Measurements from ENCODE around the gene KCNQ1OT1. TPM values are rescaled to one million over a fixed set of nuclear protein-coding genes. Genes with fewer than 3 reads are reported as not detected.

Gene KCNQ1OT1
- total and polyA plus RNA-seq, 2 of the 4 experiments (the other 2 are of a cell fraction), result 0.14 to 2.0 TPM

DNA sequence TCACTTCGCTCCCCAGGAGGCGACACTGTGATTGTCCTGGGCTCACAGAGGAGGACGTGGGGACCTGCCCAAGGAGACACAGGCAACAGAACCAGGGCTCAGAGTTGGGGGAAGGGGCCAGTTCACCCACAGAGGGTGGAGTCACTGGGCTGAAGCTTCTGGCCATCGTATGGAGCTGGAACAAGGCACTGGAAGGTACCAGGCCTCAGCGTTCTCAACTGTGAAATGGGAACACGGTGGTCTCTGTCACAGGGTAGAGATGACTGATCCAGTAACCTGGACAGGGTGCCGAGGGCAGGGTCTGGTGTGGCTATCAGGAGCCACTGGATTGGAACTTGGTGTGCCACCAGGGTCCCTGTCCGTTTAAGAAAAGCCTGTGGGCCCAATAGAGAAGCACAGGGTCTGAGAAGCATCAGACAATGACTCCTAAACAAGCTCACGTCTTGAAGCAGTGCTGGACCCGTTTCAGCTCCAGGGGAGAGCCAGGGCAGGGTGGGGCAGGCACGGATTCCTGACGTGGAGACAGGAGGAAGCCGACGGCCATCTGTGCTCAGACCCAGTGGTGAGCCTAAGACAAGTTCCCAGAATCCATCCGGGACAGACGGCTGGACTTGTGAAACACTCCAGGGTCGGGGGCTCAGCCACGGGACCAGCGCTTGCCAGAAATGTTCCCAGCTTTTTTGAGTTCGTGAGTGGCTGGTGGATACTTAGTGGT lies 25.0 kb upstream of the KCNQ1OT1 start:
- Histone ChIP-seq H4K8ac (ENCODE audit: low read depth in 2 of 2, low read length in 2 of 2) (no peak overlapping the region), H3K14ac (replicated peaks; ENCODE audit: low read depth, low read length) (no peak overlapping the region), H2AK5ac (ENCODE audit: low read depth, low read length) (no peak overlapping the region), H4K20me1 (ENCODE audit: insufficient read depth, low read length) (no peaks in the 10 kb centered on the region), H3K23ac (ENCODE audit: low read depth, low read length) (no peak overlapping the region), H3K9me1 (ENCODE audit: insufficient read depth, low read length) (no peaks in the 10 kb centered on the region), H2AK9ac (replicated peaks; ENCODE audit: low read depth, low read length, poor library complexity) (peak overlapping the region; percentile 26), H2AFZ (replicated peaks; ENCODE audit: low read length, poor library complexity) (no peak overlapping the region), H3K56ac (ENCODE audit: extremely low read depth, insufficient read depth, low read length) (no peak overlapping the region), H3K9me3 (ENCODE audit: control insufficient read depth, insufficient read depth, low read length) (peaks cover 9% of the 10 kb centered on the region), H3K18ac (ENCODE audit: low read depth, low read length) (no peak overlapping the region), H2BK5ac (ENCODE audit: low read depth, low read length, poor library complexity, severe bottlenecking) (no peak overlapping the region), H3K4me1 (ENCODE audit: control insufficient read depth, insufficient read depth, low read length) (peaks cover 3% of the 10 kb centered on the region; the same call in 1 of the 2 replicates), H3K36me3 (ENCODE audit: control insufficient read depth, insufficient read depth, low read length) (no peaks in the 10 kb centered on the region), H2BK20ac (ENCODE audit: low read depth, low read length) (no peak overlapping the region), H3K4me3 (ENCODE audit: insufficient read depth, low read depth, low read length) (no peak overlapping the region), H3K79me1 (ENCODE audit: low read depth in 1 of 2, low read length in 2 of 2) (no peaks in the 10 kb centered on the region), H2BK120ac (ENCODE audit: low read depth, low read length) (no peak overlapping the region), H4K91ac (ENCODE audit: insufficient read depth, low read depth, low read length) (no peak overlapping the region), H3K4me2 (ENCODE audit: low read depth, low read length) (no peak overlapping the region), H2BK15ac (ENCODE audit: low read depth, low read length) (no peak overlapping the region), H3K4ac (ENCODE audit: low read depth, low read length) (no peak overlapping the region), H3K27me3 (ENCODE audit: control insufficient read depth, insufficient read depth, low read length) (peaks cover 54% of the 10 kb centered on the region), H3K9ac (ENCODE audit: low read depth, low read length) (no peak overlapping the region), H4K5ac (ENCODE audit: low read depth, low read length) (no peak overlapping the region), H3K27ac (ENCODE audit: insufficient read depth, low read length) (no peak overlapping the region)
- dilution Hi-C loops (cut with HindIII; ENCODE audit: low sequenced_read_pairs, unreplicated experiment), result no loop called here
- ChIA-PET POLR2A (ENCODE audit: unreplicated experiment) (no interaction called here), CTCF (no interaction called here)
- intact Hi-C loops (cut with micrococcal nuclease), result no loop called here
- ATAC-seq (ENCODE audit: low read depth) (no peak), DNase-seq (no peak)
- BruUV-seq (replicated peaks), result no TSS peak
- in situ Hi-C loops (cut with MboI; ENCODE audit: low sequenced_read_pairs), result no loop called here
- TF ChIP-seq RAD21 (IDR thresholded peaks at IDR 0.05; ENCODE audit: low read length) (no peak), CHD1 (IDR thresholded peaks at IDR 0.05; ENCODE audit: low read depth, low read length) (no peak), NFE2L2 (IDR thresholded peaks at IDR 0.05; ENCODE audit: low read depth, low read length) (no peak), BHLHE40 (IDR thresholded peaks at IDR 0.05; ENCODE audit: low read depth, low read length) (no peak), CTCF (conservative IDR thresholded peaks at IDR 0.05; ENCODE audit: low read depth, low read length) (no peak), MAFK (IDR thresholded peaks at IDR 0.05; ENCODE audit: low read depth, low read length) (no peak), MXI1 (IDR thresholded peaks at IDR 0.05; ENCODE audit: borderline replicate concordance, low read depth, low read length) (no peak)
- TF ChIP-seq, protein P1, sequence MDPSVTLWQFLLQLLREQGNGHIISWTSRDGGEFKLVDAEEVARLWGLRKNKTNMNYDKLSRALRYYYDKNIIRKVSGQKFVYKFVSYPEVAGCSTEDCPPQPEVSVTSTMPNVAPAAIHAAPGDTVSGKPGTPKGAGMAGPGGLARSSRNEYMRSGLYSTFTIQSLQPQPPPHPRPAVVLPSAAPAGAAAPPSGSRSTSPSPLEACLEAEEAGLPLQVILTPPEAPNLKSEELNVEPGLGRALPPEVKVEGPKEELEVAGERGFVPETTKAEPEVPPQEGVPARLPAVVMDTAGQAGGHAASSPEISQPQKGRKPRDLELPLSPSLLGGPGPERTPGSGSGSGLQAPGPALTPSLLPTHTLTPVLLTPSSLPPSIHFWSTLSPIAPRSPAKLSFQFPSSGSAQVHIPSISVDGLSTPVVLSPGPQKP (IDR thresholded peaks at IDR 0.05; ENCODE audit: borderline replicate concordance, low read depth, low read length), result no peak
- 69% methylated on average over 14 of the region's 20 CpGs; no CpG with 5 or more reads in 1 of the 2 experiments for WGBS, 2 experiments (ENCODE audit: extremely low coverage in 2 of 2, insufficient read length in 1 of 2)
